ENCODE results near the gene NPAS2. TPM values are rescaled to one million over a fixed set of nuclear protein-coding genes. Genes with fewer than 3 reads are reported as not detected.

NPAS2 gene
- total and polyA plus RNA-seq, 2 of the 8 experiments (the other 6 are each of a cell fraction or from before 2014, with no cell fraction given): 1.8 to 1.9 TPM

GRCh38 chr2:100972452-100972851, 152.5 kb downstream of the NPAS2 start:
- Histone ChIP-seq H4K20me1 (replicated peaks in 1 of 2; ENCODE audit: control insufficient read depth in 1 of 2, insufficient read depth in 2 of 2, low read length in 2 of 2) (no peaks in the 10 kb centered on the region), H3K18ac (ENCODE audit: extremely low read depth, low read length) (no peak overlapping the region), H4K5ac (ENCODE audit: insufficient read length, low read depth, low read length) (no peak overlapping the region), H3K79me1 (ENCODE audit: low read depth, low read length) (no peaks in the 10 kb centered on the region), H3K4me1 (replicated peaks in 1 of 4; ENCODE audit: control insufficient read depth in 3 of 4, insufficient read depth in 4 of 4, low read length in 3 of 4) (no peaks in the 10 kb centered on the region), H3K56ac (replicated peaks; ENCODE audit: insufficient read length, low read depth, low read length) (no peak overlapping the region), H2AFZ (ENCODE audit: low read length) (no peak overlapping the region), H3K4me3 (ENCODE audit: extremely low read depth in 1 of 4, insufficient read depth in 2 of 4, low read depth in 3 of 4, low read length in 4 of 4) (no peak overlapping the region), H2BK15ac (ENCODE audit: low read length) (no peak overlapping the region), H3K23ac (ENCODE audit: insufficient read length) (no peak overlapping the region), H4K8ac (ENCODE audit: extremely low read depth, insufficient read depth, low read length) (no peak overlapping the region), H2BK12ac (ENCODE audit: low read depth, low read length) (no peak overlapping the region), H4K91ac (replicated peaks; ENCODE audit: insufficient read length, low read length) (no peak overlapping the region), H2BK20ac (ENCODE audit: low read length) (no peak overlapping the region), H3K14ac (ENCODE audit: insufficient read length) (no peak overlapping the region), H3K79me2 (ENCODE audit: control insufficient read depth in 1 of 2, insufficient read depth in 2 of 2, low read length in 2 of 2) (no peaks in the 10 kb centered on the region), H2BK120ac (replicated peaks; ENCODE audit: low read depth, low read length) (no peak overlapping the region), H3K9ac (replicated peaks in 1 of 4; ENCODE audit: extremely low read depth in 1 of 4, low read depth in 3 of 4, low read length in 3 of 4) (no peak overlapping the region), H3K9me3 (ENCODE audit: insufficient read depth in 2 of 2, low read depth in 1 of 2, low read length in 1 of 2) (no peaks in the 10 kb centered on the region), H3K27ac (ENCODE audit: low read depth, low read length) (no peak overlapping the region), H3K23me2 (ENCODE audit: low read depth, low read length) (no peaks in the 10 kb centered on the region), H2AK5ac (ENCODE audit: low read depth, low read length) (no peak overlapping the region), H2BK5ac (ENCODE audit: low read depth, low read length) (no peak overlapping the region), H3K27me3 (replicated peaks in 1 of 4; ENCODE audit: control insufficient read depth in 3 of 4, extremely low read depth in 1 of 4, insufficient read depth in 3 of 4, low read length in 3 of 4) (no peaks in the 10 kb centered on the region), H3K4ac (replicated peaks; ENCODE audit: insufficient read length, low read depth, low read length) (no peak overlapping the region), H3K36me3 (ENCODE audit: control insufficient read depth in 2 of 4, insufficient read depth in 4 of 4, low read length in 3 of 4) (no peaks in the 10 kb centered on the region), H3K4me2 (ENCODE audit: insufficient read depth in 1 of 2, low read depth in 2 of 2, low read length in 2 of 2) (no peak overlapping the region)
- 97% methylated on average over 7 of the region's 7 CpGs; no CpG with 5 or more reads in 1 of the 2 experiments for WGBS, 2 experiments (ENCODE audit: extremely low coverage in 1 of 2, insufficient coverage in 1 of 2, insufficient read length in 1 of 2, insufficient replicate concordance in 2 of 2, low coverage in 1 of 2, low lambda C conversion rate in 2 of 2, missing lambda C conversion rate in 1 of 2)
- CTCF ChIA-PET (ENCODE audit: partially characterized antibody): no interaction called here
- FAIRE-seq (no peak), DNase-seq (ENCODE audit: low read depth in 1 of 2, low spot score in 2 of 2) (no peak)
- POLR2A ChIA-PET (ENCODE audit: partially characterized antibody): no interaction called here
- TF ChIP-seq SP1 (IDR thresholded peaks at IDR 0.05; ENCODE audit: low read depth, low read length) (no peak), BRCA1 (IDR thresholded peaks at IDR 0.05; ENCODE audit: low read depth, low read length) (no peak), KDM5A (IDR thresholded peaks at IDR 0.05; ENCODE audit: low read length) (no peak), RFX5 (IDR thresholded peaks at IDR 0.05; ENCODE audit: borderline replicate concordance, low read depth, low read length) (no peak), TBP (IDR thresholded peaks at IDR 0.05; ENCODE audit: low read depth, low read length) (no peak), FOSL1 (IDR thresholded peaks at IDR 0.05; ENCODE audit: insufficient read depth, low read depth, low read length) (no peak), MAFK (IDR thresholded peaks at IDR 0.05; ENCODE audit: low read depth, low read length) (no peak), SIN3A (conservative IDR thresholded peaks at IDR 0.05 in 1 of 2, IDR thresholded peaks at IDR 0.05 in 1 of 2; ENCODE audit: low read depth in 1 of 2, low read length in 2 of 2) (no peak), POU5F1 (IDR thresholded peaks at IDR 0.05; ENCODE audit: low read depth, low read length) (no peak), BCL11A (IDR thresholded peaks at IDR 0.05; ENCODE audit: low read depth in 2 of 2, low read length in 2 of 2) (no peak), BACH1 (IDR thresholded peaks at IDR 0.05; ENCODE audit: low read length) (no peak), ZNF274 (IDR thresholded peaks at IDR 0.05; ENCODE audit: borderline replicate concordance, extremely low read depth, low read length) (no peak), POLR2A (IDR thresholded peaks at IDR 0.05; ENCODE audit: control extremely low read depth in 1 of 2, low read depth in 2 of 2, low read length in 2 of 2) (no peak), SIX5 (IDR thresholded peaks at IDR 0.05; ENCODE audit: low read depth, low read length) (no peak)

Data from H1 (cell line).